GM10248 (cell line): ENCODE data around the gene SPECC1.

Source experiments
- CTCF ChIA-PET: fragments of 300-600 bp; sonication (Branson Sonifier 250); formaldehyde crosslinking; extraction: SDS; loops from one replicate; lab custom pipeline; 2021; ENCODE audit warnings: antibody characterized with exemption; lab: Yijun Ruan, JAX
- POLR2A ChIA-PET: fragments of 350-650 bp; sonication (Branson Sonifier 250); formaldehyde crosslinking; extraction: SDS; loops from one replicate; lab custom pipeline; 2020; ENCODE audit warnings: antibody characterized with exemption; lab: Yijun Ruan, JAX
- DNase-seq: peaks from one replicate; pipeline ENCODE4 v3.0.0; 2012; ENCODE audit errors: extremely low spot score
- CTCF ChIP-seq: IDR thresholded peaks from 2 replicates; pipeline ENCODE4 v1.5.1; 2012; ENCODE audit warnings: mild to moderate bottlenecking, low read depth; ENCODE audit errors: extremely low read depth, missing control alignments, control extremely low read depth

The SPECC1 gene

GRCh38 chr17:20205609-20206008 lies 196.4 kb downstream of the SPECC1 start:
- DNase-seq, result no peak
- no peak for TF ChIP-seq CTCF
- ChIA-PET CTCF (interaction anchor here (0.7 to 2.9 kb wide), 9 partner anchors 8 to 78 kb away, joined by 3 to 9 read pairs (median 4); no protein-coding TSS in a partner anchor), POLR2A (interaction anchor here (0.5 to 0.6 kb wide), 2 partner anchors 16 to 31 kb away, joined by 3 to 4 read pairs; no protein-coding TSS in a partner anchor)

- DNase-seq, result no peak
- ChIA-PET CTCF (interaction anchor here (1.2 to 2.9 kb wide), 6 partner anchors 10 to 77 kb away, joined by 4 to 9 read pairs (median 6); no protein-coding TSS in a partner anchor), POLR2A (no interaction called here)
- no peak for TF ChIP-seq CTCF
Measured at GRCh38 chr17:20206068-20206467, 196.9 kb downstream of the SPECC1 start.

- no peak for TF ChIP-seq CTCF
- DNase-seq, result no peak
- ChIA-PET CTCF (interaction anchor here (1.3 to 2.9 kb wide), 4 partner anchors 9 to 71 kb away, joined by 4 to 9 read pairs (median 6); no protein-coding TSS in a partner anchor), POLR2A (no interaction called here)
Measured at GRCh38 chr17:20206591-20206990, 197.4 kb downstream of the SPECC1 start.

GRCh38 chr17:20207262-20207985 lies 198.3 kb downstream of the SPECC1 start:
- ChIA-PET CTCF (interaction anchor here (1.3 to 2.9 kb wide), 4 partner anchors 9 to 71 kb away, joined by 4 to 9 read pairs (median 6); no protein-coding TSS in a partner anchor), POLR2A (no interaction called here)
- TF ChIP-seq CTCF, result no peak
- DNase-seq, result no peak

- no peak for TF ChIP-seq CTCF
- ChIA-PET POLR2A (no interaction called here), CTCF (interaction anchor here (1.6 to 2.9 kb wide), 2 partner anchors 8 to 18 kb away, joined by 6 to 9 read pairs; no protein-coding TSS in a partner anchor)
- DNase-seq, result no peak
Measured at GRCh38 chr17:20208717-20209116, 199.6 kb downstream of the SPECC1 start.

- ChIA-PET CTCF (no interaction called here), POLR2A (no interaction called here)
- no peak for DNase-seq
- TF ChIP-seq CTCF, result no peak
Measured at GRCh38 chr17:20210180-20210579, 201.0 kb downstream of the SPECC1 start.
